D341Med (cell line): ENCODE data around the gene AKT2.

Experiments used
- DNase-seq: peaks from one replicate; pipeline ENCODE4 v3.0.0; 2012; ENCODE audit warnings: low spot score

Gene AKT2

DNA sequence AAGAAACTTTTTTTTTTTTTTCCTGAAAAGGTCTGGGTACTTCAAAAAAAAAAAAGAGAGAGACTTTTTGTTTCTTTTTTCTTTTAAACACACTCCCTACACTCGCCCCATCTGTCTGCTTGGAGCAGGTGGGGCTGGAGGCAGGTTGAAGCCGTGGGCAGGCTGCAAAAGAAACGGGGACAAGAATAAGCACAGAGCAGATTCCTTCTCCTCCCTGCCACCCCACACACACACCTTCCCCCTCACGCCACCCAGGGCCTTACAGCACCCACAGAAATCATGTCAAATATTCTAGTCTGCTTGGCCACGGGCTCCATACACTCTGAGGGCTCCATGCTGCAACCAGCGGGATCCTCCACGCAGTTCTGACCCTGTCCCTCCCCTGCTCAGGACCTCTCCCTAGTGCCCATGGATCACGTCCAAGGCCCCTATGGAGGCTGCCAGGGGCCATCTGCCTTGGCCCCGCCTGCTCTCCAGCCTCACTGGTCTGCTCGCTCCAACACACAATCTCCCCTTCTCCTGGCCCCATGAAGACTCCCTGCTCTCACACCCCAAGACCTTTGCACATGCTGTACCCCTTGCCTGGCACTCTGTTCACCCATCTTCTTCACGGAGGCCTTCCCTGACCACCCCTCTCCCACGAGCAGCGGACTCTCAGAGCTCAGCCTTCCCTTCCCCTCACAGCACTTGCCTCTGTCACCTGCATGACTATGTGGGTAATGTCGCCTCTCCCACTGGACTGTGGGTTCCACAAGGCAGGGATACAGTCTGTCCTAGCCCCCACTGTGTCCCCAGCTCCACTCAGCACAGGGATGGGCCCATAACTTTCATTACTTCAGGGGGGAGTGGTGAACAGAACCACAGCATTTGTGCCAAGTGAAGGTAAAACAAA lies 11.4 kb downstream of the AKT2 start:
- DNase-seq, result no peak

DNA sequence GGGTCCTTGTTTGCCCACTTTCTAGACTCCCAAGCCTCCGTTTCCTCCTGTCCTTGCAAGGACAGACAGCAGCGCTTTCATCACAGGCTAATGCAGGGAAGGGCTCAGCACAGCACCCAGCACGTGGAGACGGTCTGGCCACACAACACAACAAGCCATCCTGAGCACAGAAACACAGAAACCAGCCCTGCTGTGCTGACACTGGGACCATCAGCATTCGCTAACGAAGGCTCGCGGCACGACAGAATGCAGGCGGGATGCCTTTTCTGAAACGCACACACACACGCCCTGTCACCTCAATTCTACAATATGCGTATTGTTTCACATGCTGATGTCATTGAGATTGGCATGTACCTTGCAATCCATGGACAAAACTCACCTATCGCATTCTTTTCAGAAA lies 12.9 kb downstream of the AKT2 start:
- no peak for DNase-seq

DNA sequence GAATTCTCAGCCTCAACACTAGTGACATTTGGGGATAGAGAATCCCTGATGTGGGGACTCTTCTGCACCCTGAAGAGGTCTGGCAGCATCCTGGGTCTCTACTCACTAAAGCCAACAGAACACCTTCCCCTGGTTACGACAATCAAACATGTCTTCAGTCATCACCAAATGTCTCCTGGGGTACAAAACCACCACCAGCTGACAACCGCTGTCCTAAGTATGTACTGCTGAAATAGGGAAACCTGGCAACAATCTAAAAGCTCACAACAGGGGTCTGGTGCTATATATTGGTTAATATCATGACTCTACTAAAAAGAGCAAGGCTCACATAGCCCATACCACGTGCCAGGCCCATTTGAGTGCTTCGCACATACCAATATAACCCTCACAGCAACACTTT lies 13.4 kb downstream of the AKT2 start:
- no peak for DNase-seq

DNA sequence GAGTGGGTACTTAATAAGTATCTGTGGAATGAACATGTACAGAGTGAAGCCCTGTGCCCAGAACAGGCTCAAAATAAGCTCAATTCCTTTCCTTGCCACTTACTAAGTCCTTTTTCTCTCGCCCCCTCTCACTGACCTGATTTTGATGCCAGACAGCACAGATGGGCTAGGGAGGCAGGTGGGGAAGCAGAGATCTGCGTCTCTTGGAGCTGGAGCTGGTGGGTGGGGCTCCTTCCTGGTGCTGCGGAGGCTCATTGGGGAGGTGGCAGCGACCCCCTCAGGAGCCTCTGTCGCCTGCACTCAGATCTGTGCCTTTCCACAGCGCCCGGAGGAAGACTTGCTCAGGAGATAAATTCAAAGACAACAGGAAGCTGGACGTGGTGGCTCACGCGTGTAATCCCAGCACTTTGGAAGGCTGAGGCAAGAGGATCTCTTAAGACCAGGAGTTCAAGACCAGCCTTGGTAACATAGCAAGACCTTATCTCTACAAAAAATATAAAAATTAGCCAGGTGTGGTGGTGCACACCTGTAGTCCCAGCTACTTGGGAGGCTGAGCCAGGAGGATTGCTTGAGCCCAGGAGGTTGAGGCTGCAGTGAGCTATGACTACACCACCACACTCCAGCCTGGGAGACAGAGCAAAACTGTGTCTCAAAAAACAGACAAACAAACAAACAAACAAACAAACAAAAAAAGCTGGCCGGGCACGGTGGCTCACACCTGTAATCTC lies 14.6 kb downstream of the AKT2 start:
- DNase-seq, result peak; percentile 88

GRCh38 chr19:40269216-40269940 lies 15.8 kb downstream of the AKT2 start:
- DNase-seq, result no peak

DNA sequence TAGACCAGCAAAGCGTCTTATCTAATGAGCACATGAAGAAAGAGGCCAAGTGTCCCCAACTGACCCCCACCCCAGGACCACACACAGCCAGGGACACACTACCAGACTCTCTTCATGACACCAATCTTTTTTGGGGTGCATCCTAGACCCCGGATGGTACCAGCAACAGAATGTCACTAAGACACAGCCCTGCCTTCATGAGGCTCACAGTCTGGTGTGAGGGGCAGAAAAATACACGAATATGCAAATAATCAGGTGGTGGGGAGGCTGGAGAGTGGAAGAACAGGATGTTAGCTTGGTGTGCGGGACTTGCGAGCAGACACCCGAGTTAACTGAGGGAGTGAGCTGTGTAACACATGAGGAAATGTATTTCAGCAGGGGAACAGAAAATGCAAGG lies 17.5 kb downstream of the AKT2 start:
- DNase-seq, result no peak

GRCh38 chr19:40266912-40267600 lies 18.1 kb downstream of the AKT2 start:
- DNase-seq, result no peak

DNA sequence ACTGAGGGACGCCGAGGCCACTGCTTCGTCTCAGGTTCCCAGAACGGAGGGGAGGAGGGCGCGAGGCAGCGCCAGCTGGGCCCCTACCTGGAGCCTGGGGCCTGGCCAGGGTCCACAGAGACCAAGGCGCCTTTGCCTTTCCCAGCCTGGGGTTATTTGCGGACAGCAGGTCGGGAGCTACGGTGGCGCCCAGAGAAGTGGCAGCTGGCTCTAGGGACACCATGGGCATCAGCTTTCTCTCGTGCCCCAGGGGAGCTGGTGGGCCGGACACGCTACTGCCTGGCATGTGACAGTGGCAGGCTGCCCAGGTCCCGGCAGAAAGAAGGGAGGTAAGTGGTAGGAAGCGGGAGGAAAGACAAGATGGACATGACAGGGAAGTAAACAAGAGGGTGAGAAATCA lies 19.0 kb downstream of the AKT2 start:
- no peak for DNase-seq

DNA sequence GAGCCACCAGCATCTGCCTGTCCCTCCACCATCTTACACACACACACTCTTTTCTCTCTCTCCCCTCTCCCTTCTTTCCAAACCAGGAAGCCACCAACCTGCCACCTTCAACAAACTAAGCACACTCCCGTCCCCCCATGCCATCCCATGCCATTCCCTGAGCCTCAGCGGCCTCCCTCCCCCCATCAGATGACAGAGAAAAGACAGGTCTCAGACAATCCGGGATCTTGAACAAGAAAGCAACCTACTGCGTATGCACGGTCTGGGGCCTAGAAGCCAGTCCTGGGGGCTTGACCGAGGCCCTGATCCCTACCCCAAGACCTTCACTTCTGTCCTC lies 19.4 kb downstream of the AKT2 start:
- DNase-seq, result no peak

GRCh38 chr19:40265055-40265762 lies 19.9 kb downstream of the AKT2 start:
- no peak for DNase-seq

GRCh38 chr19:40264314-40265054 lies 20.7 kb downstream of the AKT2 start:
- DNase-seq, result no peak

DNA sequence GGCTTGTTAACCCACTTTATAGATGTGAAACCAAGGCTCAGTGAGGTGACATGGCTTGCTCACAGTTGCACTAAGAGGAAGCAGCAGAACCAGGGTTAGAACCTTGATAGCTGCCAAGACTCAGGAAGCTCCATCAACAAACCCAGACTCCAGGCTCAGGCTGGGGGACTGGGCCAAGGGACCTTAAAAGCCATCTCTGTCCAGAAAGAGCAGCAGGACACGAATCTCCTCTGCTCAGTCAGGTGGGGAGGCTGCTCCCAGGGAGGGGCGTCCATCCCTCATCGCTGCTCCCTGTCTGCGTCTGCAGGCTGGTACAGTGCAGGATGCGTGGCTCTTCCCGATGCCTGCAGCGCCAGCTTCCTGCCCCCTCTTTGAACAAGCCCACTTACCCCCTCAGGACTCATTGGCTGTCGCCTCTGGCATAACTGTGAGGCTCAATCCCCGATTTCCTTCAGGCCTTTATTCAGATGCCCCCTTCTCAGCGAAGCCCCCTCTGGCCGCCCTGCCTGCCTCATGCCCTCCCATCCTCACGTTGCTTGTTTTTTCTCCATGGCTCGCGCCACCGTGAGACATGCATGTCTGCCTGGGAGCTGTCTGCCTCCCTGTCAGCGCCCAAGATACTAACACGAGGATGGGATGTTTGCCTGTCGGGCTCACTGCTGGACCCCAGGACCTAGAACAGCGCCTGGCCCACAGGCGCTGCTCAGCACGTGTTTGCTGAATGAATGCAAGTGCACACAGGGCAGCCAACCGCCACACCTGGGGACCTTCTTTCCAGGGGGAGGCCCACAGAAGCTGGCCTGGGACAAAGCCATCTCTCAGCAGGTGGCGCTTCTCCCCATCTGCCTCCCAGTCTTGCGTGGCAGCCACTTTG lies 21.5 kb downstream of the AKT2 start:
- DNase-seq, result no peak

DNA sequence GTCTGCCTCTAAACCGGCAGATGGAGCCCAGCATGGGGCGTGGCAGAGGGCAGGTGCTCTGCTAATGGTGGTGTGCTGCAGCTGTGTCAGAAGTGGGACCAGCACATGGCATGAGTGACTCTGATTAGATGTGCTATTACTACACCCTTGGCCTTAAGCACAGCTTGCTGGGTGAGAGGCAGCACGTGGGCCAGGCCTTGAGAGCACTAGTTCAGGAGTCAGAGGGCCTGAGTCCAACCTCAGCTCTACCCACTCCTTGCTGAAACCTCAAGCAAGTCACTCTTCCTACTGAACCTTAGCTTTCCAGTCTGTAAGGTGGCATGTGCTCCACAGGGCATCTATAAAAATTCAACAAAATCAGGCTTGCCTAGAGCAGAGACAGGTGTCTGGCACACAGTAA lies 22.7 kb downstream of the AKT2 start:
- DNase-seq, result no peak

GRCh38 chr19:40261631-40262030 lies 23.5 kb downstream of the AKT2 start:
- DNase-seq, result no peak

DNA sequence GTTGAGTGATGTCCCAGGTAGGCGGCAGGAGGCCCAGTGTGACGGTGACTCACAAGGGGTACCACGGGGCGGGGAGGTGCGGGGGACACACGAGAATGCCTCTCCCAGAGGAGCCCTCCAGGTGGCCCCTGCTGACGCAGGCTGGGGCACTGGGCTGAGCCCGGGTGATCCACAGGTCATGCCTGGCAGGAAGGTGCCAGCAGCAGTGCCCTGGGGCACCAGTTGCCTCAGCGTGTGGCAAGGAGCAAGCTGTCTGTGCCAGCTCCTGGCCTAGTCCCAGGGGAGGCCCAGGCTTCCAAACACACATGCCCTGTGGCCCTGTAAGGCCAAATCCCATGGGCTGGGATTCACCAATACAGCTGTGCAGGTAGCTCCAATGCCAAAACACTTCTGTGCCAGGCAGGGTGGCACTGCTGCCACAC lies 28.0 kb downstream of the AKT2 start:
- peak; percentile 54 for DNase-seq

GRCh38 chr19:40256512-40256911 lies 28.6 kb downstream of the AKT2 start:
- no peak for DNase-seq

DNA sequence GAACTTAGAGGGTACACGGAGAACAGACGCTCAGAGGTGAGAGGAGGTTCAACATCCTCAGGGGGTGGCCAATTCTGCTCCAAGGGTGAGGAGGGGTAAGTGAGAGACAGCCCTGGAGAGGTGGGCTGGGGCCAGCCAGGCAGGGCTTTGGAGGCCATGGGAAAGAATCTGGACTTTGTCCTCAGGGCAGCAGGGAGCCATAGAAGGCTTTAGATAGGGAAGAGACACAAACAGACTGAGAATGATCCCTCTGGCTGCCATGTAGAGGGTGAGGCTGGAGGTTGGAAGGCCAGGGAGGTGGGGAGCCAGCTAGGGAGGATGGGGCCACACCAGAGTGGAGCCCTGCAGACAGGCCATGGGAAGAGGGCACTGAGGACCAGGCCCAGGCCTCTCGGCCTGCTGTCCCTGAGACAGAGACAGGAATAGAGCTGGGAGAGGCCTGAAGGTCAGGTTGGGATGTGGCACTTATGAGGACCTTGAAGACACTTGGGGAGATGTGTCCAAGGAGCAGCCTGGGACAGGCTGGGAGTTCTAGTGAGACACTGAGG lies 29.5 kb downstream of the AKT2 start:
- DNase-seq, result no peak

DNA sequence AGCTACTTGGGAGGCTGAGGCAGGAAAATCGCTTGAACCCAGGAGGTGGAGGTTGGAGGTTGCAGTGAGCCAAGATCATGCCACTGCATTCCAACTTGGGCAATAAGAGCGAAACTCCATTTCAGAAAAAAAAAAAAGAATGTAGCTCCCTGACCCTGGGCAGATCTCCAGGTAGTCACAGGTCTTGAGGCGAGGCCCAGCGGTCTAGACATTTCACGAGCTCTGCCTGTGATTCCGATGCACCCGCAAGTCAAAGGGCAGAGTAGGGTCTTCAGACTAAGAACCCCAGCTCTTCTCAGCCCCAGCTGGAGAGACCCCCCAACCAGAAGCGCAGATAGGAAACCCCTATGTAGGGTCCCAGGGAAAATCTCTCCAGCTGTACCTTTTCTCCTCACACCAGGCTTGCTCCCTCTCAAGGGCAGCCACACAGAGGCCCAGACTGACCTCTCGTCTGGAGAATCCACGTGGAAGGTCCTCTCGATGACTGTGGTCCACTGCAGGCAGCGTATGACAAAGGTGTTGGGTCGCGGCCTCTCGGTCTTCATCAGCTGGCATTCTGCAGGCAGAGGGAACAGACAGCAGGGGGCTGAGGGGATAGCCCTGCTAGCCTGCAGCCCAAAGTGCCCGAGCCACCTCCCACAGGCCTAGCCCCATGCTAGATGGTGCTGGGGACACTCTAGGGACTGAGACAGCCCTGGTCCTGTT lies 30.3 kb downstream of the AKT2 start:
- no peak for DNase-seq

DNA sequence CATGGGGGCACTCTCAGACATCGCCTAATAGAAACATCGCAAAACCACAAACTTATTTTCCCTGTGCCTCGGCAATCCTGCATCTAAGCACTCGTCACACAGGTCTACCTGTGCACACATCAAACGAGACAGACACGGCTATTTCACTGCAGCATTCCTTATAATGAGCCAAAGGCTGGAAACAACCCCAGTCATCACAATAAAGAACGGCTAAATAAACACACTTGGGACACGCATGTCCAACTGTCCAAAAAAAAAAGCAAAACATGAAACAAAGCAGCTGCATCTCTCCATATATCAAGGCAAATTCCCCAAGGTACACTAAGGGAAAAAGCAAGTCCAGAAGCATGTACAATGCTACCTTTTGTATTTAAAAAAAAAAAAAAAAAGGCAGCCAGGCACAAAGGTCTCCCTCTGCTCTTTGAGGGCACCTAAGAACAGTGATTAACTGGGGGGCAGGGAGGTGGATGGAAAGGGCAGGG lies 31.5 kb downstream of the AKT2 start:
- DNase-seq, result no peak
